ENCODE results near the gene CCDC66. TPM values are rescaled to one million over a fixed set of nuclear protein-coding genes. Genes with fewer than 3 reads are reported as not detected.

Gene CCDC66
- total and polyA plus RNA-seq, 2 of the 8 experiments (the other 6 are each of a cell fraction or from before 2014, with no cell fraction given) = 9.6 to 29.3 TPM

DNA sequence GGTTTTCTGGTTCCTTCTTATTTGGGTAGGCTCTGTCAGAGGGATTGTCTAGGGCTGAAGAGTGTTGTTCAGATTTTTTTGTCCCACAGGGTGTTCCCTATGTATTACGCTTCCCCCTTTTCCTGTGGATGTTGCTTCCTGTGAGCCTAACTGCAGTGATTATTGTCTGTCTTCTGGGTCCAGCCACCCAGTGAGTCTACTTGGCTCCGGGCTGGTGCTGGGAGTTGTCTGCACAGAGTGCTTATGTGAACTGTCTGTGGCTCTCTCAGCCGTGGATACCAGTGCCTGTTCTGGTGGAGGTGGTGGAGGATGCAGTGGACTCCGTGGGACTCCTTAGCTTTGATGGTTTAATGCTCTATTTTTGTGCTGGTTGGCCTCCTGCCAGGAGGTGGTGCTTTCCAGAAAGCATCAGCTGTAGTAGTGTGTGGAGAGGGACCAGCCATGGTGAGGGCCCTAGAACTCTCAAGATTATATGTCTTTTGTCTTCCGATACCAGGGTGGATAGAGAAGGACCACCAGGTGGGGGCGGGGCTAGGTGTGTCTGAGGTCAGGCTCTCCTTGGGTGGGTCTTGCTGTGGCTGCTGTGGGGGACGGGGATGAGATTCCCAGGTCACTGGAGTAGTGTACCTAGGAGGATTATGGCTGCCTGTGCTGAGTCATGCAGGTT, 53.8 kb downstream of the CCDC66 start:
- Histone ChIP-seq H3K9me3 (ENCODE audit: insufficient read depth in 2 of 2, low read depth in 1 of 2, low read length in 1 of 2) (no peaks in the 10 kb centered on the region; a peak in 1 of 4 replicates), H3K4me3 (ENCODE audit: extremely low read depth in 1 of 4, insufficient read depth in 2 of 4, low read depth in 3 of 4, low read length in 4 of 4) (no peak overlapping the region), H4K5ac (ENCODE audit: insufficient read length, low read depth, low read length) (no peak overlapping the region), H4K20me1 (replicated peaks in 1 of 2; ENCODE audit: control insufficient read depth in 1 of 2, insufficient read depth in 2 of 2, low read length in 2 of 2) (peaks cover 0 to 3% of the 10 kb centered on the region in 2 experiments), H3K23me2 (ENCODE audit: low read depth, low read length) (no peaks in the 10 kb centered on the region), H2BK20ac (ENCODE audit: low read length) (no peak overlapping the region), H3K4ac (replicated peaks; ENCODE audit: insufficient read length, low read depth, low read length) (no peak overlapping the region), H3K56ac (replicated peaks; ENCODE audit: insufficient read length, low read depth, low read length) (no peak overlapping the region), H2BK120ac (replicated peaks; ENCODE audit: low read depth, low read length) (no peak overlapping the region), H3K79me1 (ENCODE audit: low read depth, low read length) (peaks cover 4% of the 10 kb centered on the region; the same call in 1 of the 2 replicates), H3K27ac (ENCODE audit: low read depth, low read length) (no peak overlapping the region), H3K9ac (replicated peaks in 1 of 4; ENCODE audit: extremely low read depth in 1 of 4, low read depth in 3 of 4, low read length in 3 of 4) (no peak overlapping the region), H3K14ac (ENCODE audit: insufficient read length) (no peak overlapping the region), H4K91ac (replicated peaks; ENCODE audit: insufficient read length, low read length) (no peak overlapping the region), H3K27me3 (replicated peaks in 1 of 4; ENCODE audit: control insufficient read depth in 3 of 4, extremely low read depth in 1 of 4, insufficient read depth in 3 of 4, low read length in 3 of 4) (no peaks in the 10 kb centered on the region), H3K4me2 (ENCODE audit: insufficient read depth in 1 of 2, low read depth in 2 of 2, low read length in 2 of 2) (no peak overlapping the region; a peak in 1 of 4 replicates), H2BK5ac (ENCODE audit: low read depth, low read length) (no peak overlapping the region), H3K79me2 (ENCODE audit: control insufficient read depth in 1 of 2, insufficient read depth in 2 of 2, low read length in 2 of 2) (peaks cover 0 to 3% of the 10 kb centered on the region in 2 experiments; a peak in 1 of 4 replicates), H2BK12ac (ENCODE audit: low read depth, low read length) (no peak overlapping the region), H2AK5ac (ENCODE audit: low read depth, low read length) (no peak overlapping the region), H2AFZ (ENCODE audit: low read length) (no peak overlapping the region), H3K4me1 (replicated peaks in 1 of 4; ENCODE audit: control insufficient read depth in 3 of 4, insufficient read depth in 4 of 4, low read length in 3 of 4) (peaks cover 0 to 3% (median 0%) of the 10 kb centered on the region in 4 experiments; a peak in 1 of 7 replicates), H3K23ac (ENCODE audit: insufficient read length) (no peak overlapping the region), H4K8ac (ENCODE audit: extremely low read depth, insufficient read depth, low read length) (no peak overlapping the region; the same call in 1 of the 2 replicates), H2BK15ac (ENCODE audit: low read length) (no peak overlapping the region), H3K18ac (ENCODE audit: extremely low read depth, low read length) (no peak overlapping the region), H3K36me3 (ENCODE audit: control insufficient read depth in 2 of 4, insufficient read depth in 4 of 4, low read length in 3 of 4) (peaks cover 0 to 13% (median 2%) of the 10 kb centered on the region in 4 experiments; a peak in 5 of 8 replicates)
- no peak for DNase-seq (ENCODE audit: low read depth in 1 of 2, low spot score in 2 of 2)
- no peak for FAIRE-seq
- TF ChIP-seq CTCF (IDR thresholded peaks at IDR 0.05; ENCODE audit: control extremely low read depth in 1 of 3, insufficient read depth in 1 of 3, low read depth in 1 of 3, low read length in 3 of 3) (peak in 1 of 3 experiments; percentile 2; a peak in 1 of 4 replicates), GABPA (IDR thresholded peaks at IDR 0.05; ENCODE audit: borderline replicate concordance, insufficient read depth, low read length) (no peak)
- 83% methylated on average over 7 of the region's 7 CpGs; no CpG with 5 or more reads in 1 of the 2 experiments for WGBS, 2 experiments (ENCODE audit: extremely low coverage in 1 of 2, insufficient coverage in 1 of 2, insufficient read length in 1 of 2, insufficient replicate concordance in 2 of 2, low coverage in 1 of 2, low lambda C conversion rate in 2 of 2, missing lambda C conversion rate in 1 of 2)
- CTCF ChIA-PET (ENCODE audit: partially characterized antibody) = no interaction called here
- POLR2A ChIA-PET (ENCODE audit: partially characterized antibody) = no interaction called here
